Measurements from ENCODE around the gene TTC3. TPM values are rescaled to one million over a fixed set of nuclear protein-coding genes. Genes with fewer than 3 reads are reported as not detected.
A peak's percentile ranks its signal among the peaks of the same experiment; 100 is the strongest.

TTC3 gene
- polyA plus RNA-seq, 1 donor from 2014 or later = 332 TPM

- TF ChIP-seq MXI1 (conservative IDR thresholded peaks at IDR 0.05; ENCODE audit: poor library complexity, severe bottlenecking) (no peak), SMC3 (conservative IDR thresholded peaks at IDR 0.05; ENCODE audit: poor library complexity) (no peak), EP300 (conservative IDR thresholded peaks at IDR 0.05; ENCODE audit: poor library complexity, severe bottlenecking) (no peak), POLR2AphosphoS5 (IDR thresholded peaks at IDR 0.05) (no peak)
- Histone ChIP-seq H3K27ac (ENCODE audit: low read length) (no peak overlapping the region), H3F3A (ENCODE audit: insufficient read depth, low read length, poor library complexity, severe bottlenecking) (no peaks in the 10 kb centered on the region)
Observed at GRCh38 chr21:37165586-37165985, 92.5 kb downstream of the TTC3 start.

GRCh38 chr21:37166733-37167132, 93.7 kb downstream of the TTC3 start:
- Histone ChIP-seq H3K9me2 (ENCODE audit: insufficient read depth, low read length) (no peaks in the 10 kb centered on the region), H3K4me2 (ENCODE audit: low read length) (no peak overlapping the region), H3K79me2 (replicated peaks; ENCODE audit: insufficient read depth, low read length) (no peaks in the 10 kb centered on the region), H3K27ac (ENCODE audit: low read length) (no peak overlapping the region), H3K36me3 (ENCODE audit: insufficient read depth, low read length) (peaks cover 13% of the 10 kb centered on the region), H3K27me3 (ENCODE audit: insufficient read depth, low read depth, low read length) (no peaks in the 10 kb centered on the region), H3K4me3 (ENCODE audit: low read length) (no peak overlapping the region), H4K20me1 (ENCODE audit: insufficient read depth) (no peaks in the 10 kb centered on the region), H3K9ac (ENCODE audit: low read length) (no peak overlapping the region), H3F3A (ENCODE audit: insufficient read depth, low read length, poor library complexity, severe bottlenecking) (no peaks in the 10 kb centered on the region), H2AFZ (ENCODE audit: low read depth, low read length) (no peak overlapping the region), H3K9me3 (ENCODE audit: low read length) (no peaks in the 10 kb centered on the region)
- TF ChIP-seq CTCF (IDR thresholded peaks at IDR 0.05; ENCODE audit: poor library complexity, severe bottlenecking) (peak; percentile 55), SMC3 (conservative IDR thresholded peaks at IDR 0.05; ENCODE audit: poor library complexity) (peak; percentile 59), RAD21 (conservative IDR thresholded peaks at IDR 0.05) (peak; percentile 57), TAF1 (IDR thresholded peaks at IDR 0.05; ENCODE audit: low read depth) (no peak), POLR2AphosphoS5 (IDR thresholded peaks at IDR 0.05) (no peak)

More at GRCh38 chr21:37165586-37165985, 92.5 kb downstream of the TTC3 start:
- H3K36me3 ChIP-seq (ENCODE audit: insufficient read depth, low read length) = peaks cover 13% of the 10 kb centered on the region
- H3K4me3 ChIP-seq (ENCODE audit: low read length) = no peak overlapping the region
- no peaks in the 10 kb centered on the region for H3K9me3 ChIP-seq (ENCODE audit: low read length)
- no peaks in the 10 kb centered on the region for H3K9me2 ChIP-seq (ENCODE audit: insufficient read depth, low read length)
- H3K79me2 ChIP-seq (replicated peaks; ENCODE audit: insufficient read depth, low read length) = no peaks in the 10 kb centered on the region
- no peak overlapping the region for H2AFZ ChIP-seq (ENCODE audit: low read depth, low read length)
- no peak overlapping the region for H3K4me2 ChIP-seq (ENCODE audit: low read length)
- H3K9ac ChIP-seq (ENCODE audit: low read length) = no peak overlapping the region
- H4K20me1 ChIP-seq (ENCODE audit: insufficient read depth) = no peaks in the 10 kb centered on the region
- no peaks in the 10 kb centered on the region for H3K27me3 ChIP-seq (ENCODE audit: insufficient read depth, low read depth, low read length)

GRCh38 chr21:37168666-37169065, 95.6 kb downstream of the TTC3 start:
- H3F3A ChIP-seq (ENCODE audit: insufficient read depth, low read length, poor library complexity, severe bottlenecking) = no peaks in the 10 kb centered on the region
- no peak overlapping the region for H3K4me2 ChIP-seq (ENCODE audit: low read length)
- no peak overlapping the region for H2AFZ ChIP-seq (ENCODE audit: low read depth, low read length)
- H4K20me1 ChIP-seq (ENCODE audit: insufficient read depth) = no peaks in the 10 kb centered on the region
- no peaks in the 10 kb centered on the region for H3K27me3 ChIP-seq (ENCODE audit: insufficient read depth, low read depth, low read length)
- no peak overlapping the region for H3K4me3 ChIP-seq (ENCODE audit: low read length)
- no peaks in the 10 kb centered on the region for H3K9me2 ChIP-seq (ENCODE audit: insufficient read depth, low read length)
- no peak overlapping the region for H3K27ac ChIP-seq (ENCODE audit: low read length)
- peaks cover 10% of the 10 kb centered on the region for H3K36me3 ChIP-seq (ENCODE audit: insufficient read depth, low read length)
- H3K79me2 ChIP-seq (replicated peaks; ENCODE audit: insufficient read depth, low read length) = peaks cover 8% of the 10 kb centered on the region
- no peak overlapping the region for H3K9ac ChIP-seq (ENCODE audit: low read length)
- no peaks in the 10 kb centered on the region for H3K9me3 ChIP-seq (ENCODE audit: low read length)
- no peak for TF ChIP-seq POLR2AphosphoS5 (IDR thresholded peaks at IDR 0.05)
- no peak for TF ChIP-seq SMC3 (conservative IDR thresholded peaks at IDR 0.05; ENCODE audit: poor library complexity)
- TF ChIP-seq TAF1 (IDR thresholded peaks at IDR 0.05; ENCODE audit: low read depth) = no peak
- TF ChIP-seq REST (IDR thresholded peaks at IDR 0.05; ENCODE audit: borderline replicate concordance) = no peak
- no peak for TF ChIP-seq RAD21 (conservative IDR thresholded peaks at IDR 0.05)
- TF ChIP-seq EZH2 (IDR thresholded peaks at IDR 0.05; ENCODE audit: borderline replicate concordance, insufficient read depth, low read length, poor library complexity, severe bottlenecking) = no peak
- TF ChIP-seq EP300 (conservative IDR thresholded peaks at IDR 0.05; ENCODE audit: poor library complexity, severe bottlenecking) = no peak
- no peak for TF ChIP-seq MXI1 (conservative IDR thresholded peaks at IDR 0.05; ENCODE audit: poor library complexity, severe bottlenecking)
- TF ChIP-seq CTCF (IDR thresholded peaks at IDR 0.05; ENCODE audit: poor library complexity, severe bottlenecking) = no peak

Data from neural cell (in vitro differentiated cells).